NCI-H82 (cell line): ENCODE results near the gene KRTAP5-1.

Source experiments
- DNase-seq: peaks from one replicate; lab custom pipeline; 2025; lab: John Stamatoyannopoulos, UW

KRTAP5-1 gene

GRCh38 chr11:1571760-1572196, 13.3 kb downstream of the KRTAP5-1 start:
- DNase-seq, result no peak

- peak; percentile 41 for DNase-seq
These were observed 14.0 kb downstream of the KRTAP5-1 start for GRCh38 chr11:1570896-1571759.

- no peak for DNase-seq
These were observed 14.6 kb downstream of the KRTAP5-1 start for GRCh38 chr11:1570531-1570895.

GRCh38 chr11:1570001-1570453, 15.1 kb downstream of the KRTAP5-1 start:
- DNase-seq, result no peak

GRCh38 chr11:1569251-1569780, 15.8 kb downstream of the KRTAP5-1 start:
- DNase-seq, result no peak

GRCh38 chr11:1568441-1568911, 16.6 kb downstream of the KRTAP5-1 start:
- DNase-seq, result no peak

- DNase-seq, result no peak
These were observed 17.4 kb downstream of the KRTAP5-1 start for GRCh38 chr11:1567721-1568100.

- DNase-seq, result no peak
These were observed 17.9 kb downstream of the KRTAP5-1 start for GRCh38 chr11:1567052-1567720.

GRCh38 chr11:1566381-1567051, 18.6 kb downstream of the KRTAP5-1 start:
- DNase-seq, result peak; percentile 59

- DNase-seq, result no peak
These were observed 19.2 kb downstream of the KRTAP5-1 start for GRCh38 chr11:1565904-1566247.

GRCh38 chr11:1565173-1565903, 19.7 kb downstream of the KRTAP5-1 start:
- no peak for DNase-seq

- DNase-seq, result peak; percentile 88
These were observed 20.4 kb downstream of the KRTAP5-1 start for GRCh38 chr11:1564535-1565172.

GRCh38 chr11:1563697-1564534, 21.2 kb downstream of the KRTAP5-1 start:
- DNase-seq, result peak; percentile 28

- no peak for DNase-seq
These were observed 21.9 kb downstream of the KRTAP5-1 start for GRCh38 chr11:1563149-1563638.

- DNase-seq, result no peak
These were observed 22.5 kb downstream of the KRTAP5-1 start for GRCh38 chr11:1562469-1563148.

GRCh38 chr11:1561955-1562354, 23.1 kb downstream of the KRTAP5-1 start:
- no peak for DNase-seq

GRCh38 chr11:1561266-1561665, 23.8 kb downstream of the KRTAP5-1 start:
- no peak for DNase-seq

- DNase-seq, result no peak
These were observed 24.3 kb downstream of the KRTAP5-1 start for GRCh38 chr11:1560649-1561251.

GRCh38 chr11:1560002-1560648, 25.0 kb downstream of the KRTAP5-1 start:
- no peak for DNase-seq
